HCT116 (cell line): Measurements from ENCODE around the gene RAPH1. TPM values are rescaled to one million over a fixed set of nuclear protein-coding genes. Genes with fewer than 3 reads are reported as not detected.

Experiments
- ATAC-seq: fragments of 200-7000 bp; cut with Tn5 transposase; 2 replicates; pipeline ENCODE4 v1.9.1; 2020; ENCODE audit warnings: mild to moderate bottlenecking, moderate library complexity
- BruUV-seq: library from RNA; stranded (reverse); fragments of 400-500 nt; replicated peaks from 2 replicates; lab custom pipeline; 2021; lab: Mats Ljungman, UMichigan
- CTCF ChIA-PET: fragments of 300-600 bp; sonication (Branson Sonifier 250); formaldehyde crosslinking; loops from one replicate; lab custom pipeline; 2021; ENCODE audit warnings: antibody characterized with exemption; lab: Charles Lee
- POLR2A ChIA-PET: fragments of 300-600, 350-600 bp; sonication (Branson Sonifier 250); formaldehyde crosslinking; loops from one replicate; lab custom pipeline; 2021; ENCODE audit warnings: antibody characterized with exemption; lab: Charles Lee
- RAD21 ChIA-PET, 2 experiments: fragments of 300-600 bp; sonication (Branson Sonifier 250); formaldehyde crosslinking; loops; one replicate each; lab custom pipeline; 2023; ENCODE audit warnings: low total read pairs in 2 of 2; ENCODE audit not compliant: uncharacterized antibody in 2 of 2, unreplicated experiment in 2 of 2, low non-redundant PET in 1 of 2; lab: Charles Lee
- DNase-seq: peaks from one replicate; pipeline ENCODE4 v3.0.0-alpha.2; 2010; ENCODE audit warnings: low read depth, low spot score
- H2AFZ ChIP-seq: fragments of 200-600 bp; shearing (Covaris generic), sonication (generic); 2 replicates; pipeline ENCODE4 v1.6.1; 2017; ENCODE audit warnings: low read depth, mixed run types, mixed read lengths, antibody characterized with exemption, low read length; ENCODE audit not compliant: poor library complexity, severe bottlenecking
- H3K27ac ChIP-seq: 2 replicates; pipeline ENCODE4 v1.5.1; 2012; ENCODE audit warnings: low read depth, low read length
- H3K27me3 ChIP-seq: fragments of 200-600 bp; sonication (generic); 2 replicates; pipeline ENCODE4 v1.6.1; 2016; ENCODE audit warnings: mixed run types, low read length, mixed read lengths; ENCODE audit not compliant: insufficient read depth
- H3K36me3 ChIP-seq, 2 experiments: fragments of 200-500 bp in 1 of 2; fragments of 200-600 bp in 1 of 2; sonication (Bioruptor generic) in 1 of 2; sonication (generic) in 1 of 2; 2 replicates each; pipeline versions ENCODE4 v1.5.1 to v1.6.1; 2014 to 2016; ENCODE audit warnings: low read length in 2 of 2, inconsistent platforms in 1 of 2, mixed read lengths in 1 of 2, mixed run types in 1 of 2; ENCODE audit not compliant: insufficient read depth in 2 of 2, control insufficient read depth in 1 of 2
- H3K4me1 ChIP-seq, 2 experiments: fragments of 200-600 bp in 1 of 2; sonication (generic) in 1 of 2; 2 replicates each; pipeline versions ENCODE4 v1.5.1 to v1.6.1; 2012 to 2017; ENCODE audit warnings: low read length in 2 of 2, inconsistent platforms in 1 of 2, mild to moderate bottlenecking in 1 of 2, mixed read lengths in 1 of 2, mixed run types in 1 of 2, moderate library complexity in 1 of 2; ENCODE audit not compliant: insufficient read depth in 2 of 2, control insufficient read depth in 1 of 2
- H3K4me2 ChIP-seq: fragments of 200-600 bp; sonication (generic); 2 replicates; pipeline ENCODE4 v1.6.1; 2017; ENCODE audit warnings: mixed run types, low read length, mixed read lengths
- H3K4me3 ChIP-seq, 2 experiments: fragments of 200-600 bp in 1 of 2; sonication (generic) in 1 of 2; replicated peaks in 1 of 2; 2 replicates each; pipeline ENCODE4 v1.5.1; 2011 to 2016; ENCODE audit warnings: low read length in 2 of 2, control low read depth in 1 of 2, low read depth in 1 of 2, mild to moderate bottlenecking in 1 of 2, mixed read lengths in 1 of 2, mixed run types in 1 of 2
- H3K79me2 ChIP-seq: fragments of 200-600 bp; sonication (generic); 2 replicates; pipeline ENCODE4 v1.6.1; 2017; ENCODE audit warnings: mild to moderate bottlenecking, mixed run types, low read length, moderate library complexity, mixed read lengths; ENCODE audit not compliant: insufficient read depth
- H3K9ac ChIP-seq: fragments of 200-600 bp; sonication (generic); 2 replicates; pipeline ENCODE4 v1.6.1; 2016; ENCODE audit warnings: low read length, mixed read lengths
- H3K9me2 ChIP-seq: fragments of 200-600 bp; sonication (generic), shearing (Covaris generic); 2 replicates; pipeline ENCODE4 v1.6.1; 2017; ENCODE audit warnings: mixed run types, mild to moderate bottlenecking, moderate library complexity; ENCODE audit not compliant: insufficient read depth
- H3K9me3 ChIP-seq, 2 experiments: fragments of 200-500 bp in 1 of 2; fragments of 200-600 bp in 1 of 2; sonication (Bioruptor generic) in 1 of 2; sonication (generic) in 1 of 2; 2 replicates each; pipeline ENCODE4 v1.6.1; 2014 to 2017; ENCODE audit warnings: low read length in 2 of 2, mixed read lengths in 2 of 2, inconsistent platforms in 1 of 2, low read depth in 1 of 2, mild to moderate bottlenecking in 1 of 2, mixed run types in 1 of 2, moderate library complexity in 1 of 2; ENCODE audit not compliant: control insufficient read depth in 1 of 2, insufficient read depth in 1 of 2
- H4K20me1 ChIP-seq: fragments of 200-600 bp; sonication (generic), shearing (Covaris generic); 2 replicates; pipeline ENCODE4 v1.6.1; 2017; ENCODE audit warnings: mixed run types, mild to moderate bottlenecking, moderate library complexity; ENCODE audit not compliant: insufficient read depth
- CBX3 ChIP-seq: IDR thresholded peaks from 2 replicates; pipeline ENCODE4 v1.6.1; 2012; ENCODE audit warnings: low read depth
- CEBPB ChIP-seq: IDR thresholded peaks from 2 replicates; pipeline ENCODE4 v1.6.1; 2012; ENCODE audit warnings: low read depth
- EGR1 ChIP-seq: IDR thresholded peaks from 2 replicates; pipeline ENCODE4 v1.6.1; 2012; ENCODE audit warnings: low read depth
- ELF1 ChIP-seq: IDR thresholded peaks from 2 replicates; pipeline ENCODE4 v1.6.1; 2012; ENCODE audit warnings: low read depth, borderline replicate concordance
- EZH2 ChIP-seq: fragments of 200-600 bp; sonication (generic); IDR thresholded peaks from 2 replicates; pipeline ENCODE4 v1.6.1; 2017; ENCODE audit warnings: antibody characterized with exemption, mixed run types
- EZH2phosphoT487 ChIP-seq: fragments of 200-600 bp; IDR thresholded peaks from 2 replicates; pipeline ENCODE4 v1.6.1; 2018; ENCODE audit warnings: antibody characterized with exemption, borderline replicate concordance
- FOSL1 ChIP-seq: IDR thresholded peaks from 2 replicates; pipeline ENCODE4 v1.6.1; 2012; ENCODE audit warnings: low read depth
- POLR2A ChIP-seq: IDR thresholded peaks from 2 replicates; pipeline ENCODE4 v1.7.0; 2011; ENCODE audit warnings: borderline replicate concordance; ENCODE audit not compliant: insufficient read depth, insufficient read length; ENCODE audit errors: extremely low read depth
- POLR2AphosphoS5 ChIP-seq: IDR thresholded peaks from 2 replicates; pipeline ENCODE4 v1.6.1; 2011; ENCODE audit warnings: mild to moderate bottlenecking, low read depth, low read length, moderate library complexity
- RAD21 ChIP-seq: IDR thresholded peaks from 2 replicates; pipeline ENCODE4 v1.6.1; 2012; ENCODE audit warnings: low read depth, mild to moderate bottlenecking
- SIN3A ChIP-seq: IDR thresholded peaks from 2 replicates; pipeline ENCODE4 v1.6.1; 2012; ENCODE audit warnings: low read depth
- SP1 ChIP-seq: IDR thresholded peaks from 2 replicates; pipeline ENCODE4 v1.6.1; 2012; ENCODE audit warnings: low read depth
- SRF ChIP-seq: IDR thresholded peaks from 2 replicates; pipeline ENCODE4 v1.6.1; 2012; ENCODE audit warnings: low read depth
- TCF7L2 ChIP-seq: IDR thresholded peaks from 2 replicates; pipeline ENCODE4 v1.7.0; 2011; ENCODE audit warnings: borderline replicate concordance, inconsistent platforms; ENCODE audit not compliant: insufficient read depth, insufficient read length; ENCODE audit errors: extremely low read depth
- YY1 ChIP-seq: IDR thresholded peaks from 2 replicates; pipeline ENCODE4 v1.6.1; 2011; ENCODE audit warnings: low read length, low read depth, moderate library complexity, mild to moderate bottlenecking; ENCODE audit not compliant: insufficient replicate concordance; ENCODE audit errors: extremely low read depth
- ZFX ChIP-seq: fragments of 450-650 bp; IDR thresholded peaks from 2 replicates; pipeline ENCODE4 v1.6.1; 2017
- ZNF274 ChIP-seq: fragments of 200-500 bp; sonication (Bioruptor generic); IDR thresholded peaks from 2 replicates; pipeline ENCODE4 v1.6.1; 2014; ENCODE audit warnings: mild to moderate bottlenecking, low read depth, low read length, inconsistent platforms
- intact Hi-C: fragments of 100-400 bp; cut with micrococcal nuclease; formaldehyde crosslinking; loops from 2 replicates; pipeline ENCODE4 v1.10.0; 2022
- total RNA-seq: library from RNA; stranded (reverse); gene quantifications from one replicate; pipeline ENCODE4 v1.2.1, GENCODE V29; 2021; ENCODE audit not compliant: unreplicated experiment
- TF ChIP-seq, protein P1 (sequence below), 3 experiments: fragments of 200-600 bp in 1 of 3; sonication (generic) in 1 of 3; IDR thresholded peaks in 2 of 3; conservative IDR thresholded peaks in 1 of 3; 2 replicates each; pipeline ENCODE4 v1.5.1; 2012 to 2017; ENCODE audit warnings: low read depth in 2 of 3, low read length in 2 of 3, antibody characterized with exemption in 1 of 3, borderline replicate concordance in 1 of 3, control low read depth in 1 of 3, mild to moderate bottlenecking in 1 of 3, mixed read lengths in 1 of 3, mixed run types in 1 of 3, moderate library complexity in 1 of 3; ENCODE audit not compliant: insufficient read depth in 1 of 3
- TF ChIP-seq, protein P2 (sequence below): IDR thresholded peaks from 2 replicates; pipeline ENCODE4 v1.6.1; 2011; ENCODE audit warnings: mild to moderate bottlenecking, low read length, moderate library complexity; ENCODE audit not compliant: insufficient replicate concordance; ENCODE audit errors: extremely low read depth
- TF ChIP-seq, protein P3 (sequence below): IDR thresholded peaks from 2 replicates; pipeline ENCODE4 v1.6.1; 2012

RAPH1 gene
- total RNA-seq, 1 experiment from 2014 or later: 22.3 TPM

DNA sequence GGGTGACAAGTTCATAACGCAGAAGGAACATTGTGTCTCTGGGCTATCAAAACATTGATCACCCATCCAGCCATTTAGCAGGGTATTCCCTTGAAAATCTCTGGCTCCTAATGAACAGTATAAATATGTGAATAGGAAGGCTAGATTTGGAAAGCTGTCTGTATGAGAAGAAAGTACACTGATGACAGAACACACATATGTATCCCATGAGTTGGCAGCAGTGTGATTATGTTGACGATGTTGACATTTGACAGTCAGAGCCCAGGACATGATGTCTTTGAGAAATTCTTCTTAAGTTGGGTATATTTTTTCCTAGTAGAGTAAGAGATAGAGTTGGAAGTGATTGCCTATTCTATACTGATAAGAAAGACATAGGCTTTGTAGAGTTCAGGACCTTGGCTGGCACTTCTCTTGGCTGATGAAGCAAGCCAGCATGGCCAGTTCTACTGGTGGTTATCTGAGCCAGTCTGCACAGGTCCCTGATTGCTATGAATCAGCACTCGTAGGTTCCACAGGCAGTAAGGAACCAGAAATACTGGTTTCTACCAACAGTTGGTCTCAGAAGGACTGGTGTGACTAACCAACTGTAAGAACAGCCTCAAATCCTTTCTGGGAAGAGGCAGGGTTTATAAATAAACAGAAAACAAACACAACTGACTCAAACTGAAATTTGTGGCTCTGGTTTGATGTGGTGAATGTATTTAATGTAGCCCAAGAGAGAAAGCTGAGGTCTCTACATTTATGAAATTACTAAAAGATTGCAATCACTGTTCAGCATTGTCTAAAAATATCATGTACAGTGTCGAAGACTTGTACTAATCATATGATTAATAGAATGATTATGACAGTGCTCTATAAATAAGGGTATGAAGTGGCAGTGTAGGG, 43.9 kb upstream of the RAPH1 start:
- H4K20me1 ChIP-seq: no peaks in the 10 kb centered on the region
- H3K9ac ChIP-seq: peak overlapping the region; percentile 49
- H2AFZ ChIP-seq: peak overlapping the region; percentile 68
- ATAC-seq (peak; percentile 96), DNase-seq (peak; percentile 93)
- peak overlapping the region in 1 of 2 experiments; percentile 32; a peak in 2 of 4 replicates for H3K4me3 ChIP-seq
- H3K79me2 ChIP-seq: no peaks in the 10 kb centered on the region
- peaks cover 20 to 34% of the 10 kb centered on the region in 2 experiments for H3K4me1 ChIP-seq
- H3K9me3 ChIP-seq: no peaks in the 10 kb centered on the region
- ChIA-PET POLR2A (interaction anchor here (1.6 kb wide), 1 partner anchor 8 kb away, joined by 3 read pairs; no protein-coding TSS in a partner anchor), CTCF (no interaction called here), RAD21 (no interaction called here)
- peak overlapping the region; percentile 64 for H3K27ac ChIP-seq
- intact Hi-C loops: loop anchor here (1.0 kb wide), 1 partner anchor 44 kb away; the partner anchor contains the start of gene RAPH1
- H3K27me3 ChIP-seq: no peaks in the 10 kb centered on the region
- H3K36me3 ChIP-seq: no peaks in the 10 kb centered on the region
- no TSS peak for BruUV-seq
- H3K9me2 ChIP-seq: no peaks in the 10 kb centered on the region
- H3K4me2 ChIP-seq: peak overlapping the region; percentile 71
- TF ChIP-seq ZFX: no peak
- TF ChIP-seq, protein P1, sequence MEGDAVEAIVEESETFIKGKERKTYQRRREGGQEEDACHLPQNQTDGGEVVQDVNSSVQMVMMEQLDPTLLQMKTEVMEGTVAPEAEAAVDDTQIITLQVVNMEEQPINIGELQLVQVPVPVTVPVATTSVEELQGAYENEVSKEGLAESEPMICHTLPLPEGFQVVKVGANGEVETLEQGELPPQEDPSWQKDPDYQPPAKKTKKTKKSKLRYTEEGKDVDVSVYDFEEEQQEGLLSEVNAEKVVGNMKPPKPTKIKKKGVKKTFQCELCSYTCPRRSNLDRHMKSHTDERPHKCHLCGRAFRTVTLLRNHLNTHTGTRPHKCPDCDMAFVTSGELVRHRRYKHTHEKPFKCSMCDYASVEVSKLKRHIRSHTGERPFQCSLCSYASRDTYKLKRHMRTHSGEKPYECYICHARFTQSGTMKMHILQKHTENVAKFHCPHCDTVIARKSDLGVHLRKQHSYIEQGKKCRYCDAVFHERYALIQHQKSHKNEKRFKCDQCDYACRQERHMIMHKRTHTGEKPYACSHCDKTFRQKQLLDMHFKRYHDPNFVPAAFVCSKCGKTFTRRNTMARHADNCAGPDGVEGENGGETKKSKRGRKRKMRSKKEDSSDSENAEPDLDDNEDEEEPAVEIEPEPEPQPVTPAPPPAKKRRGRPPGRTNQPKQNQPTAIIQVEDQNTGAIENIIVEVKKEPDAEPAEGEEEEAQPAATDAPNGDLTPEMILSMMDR (IDR thresholded peaks at IDR 0.05 in 2 of 3, conservative IDR thresholded peaks at IDR 0.05 in 1 of 3; ENCODE audit: borderline replicate concordance in 1 of 3, insufficient read depth in 1 of 3, low read depth in 2 of 3, low read length in 2 of 3): no peak
- no peak for TF ChIP-seq EZH2
- TF ChIP-seq ZNF274: no peak
- peak; percentile 100 for TF ChIP-seq CBX3
- peak; percentile 74 for TF ChIP-seq SIN3A
- TF ChIP-seq EGR1: peak; percentile 34; the same call in 1 of the 2 replicates
- TF ChIP-seq RAD21: peak; percentile 46
- peak; percentile 72 for TF ChIP-seq POLR2AphosphoS5
- TF ChIP-seq, protein P2, sequence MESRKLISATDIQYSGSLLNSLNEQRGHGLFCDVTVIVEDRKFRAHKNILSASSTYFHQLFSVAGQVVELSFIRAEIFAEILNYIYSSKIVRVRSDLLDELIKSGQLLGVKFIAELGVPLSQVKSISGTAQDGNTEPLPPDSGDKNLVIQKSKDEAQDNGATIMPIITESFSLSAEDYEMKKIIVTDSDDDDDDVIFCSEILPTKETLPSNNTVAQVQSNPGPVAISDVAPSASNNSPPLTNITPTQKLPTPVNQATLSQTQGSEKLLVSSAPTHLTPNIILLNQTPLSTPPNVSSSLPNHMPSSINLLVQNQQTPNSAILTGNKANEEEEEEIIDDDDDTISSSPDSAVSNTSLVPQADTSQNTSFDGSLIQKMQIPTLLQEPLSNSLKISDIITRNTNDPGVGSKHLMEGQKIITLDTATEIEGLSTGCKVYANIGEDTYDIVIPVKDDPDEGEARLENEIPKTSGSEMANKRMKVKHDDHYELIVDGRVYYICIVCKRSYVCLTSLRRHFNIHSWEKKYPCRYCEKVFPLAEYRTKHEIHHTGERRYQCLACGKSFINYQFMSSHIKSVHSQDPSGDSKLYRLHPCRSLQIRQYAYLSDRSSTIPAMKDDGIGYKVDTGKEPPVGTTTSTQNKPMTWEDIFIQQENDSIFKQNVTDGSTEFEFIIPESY: peak; percentile 77
- TF ChIP-seq SP1: peak; percentile 99
- peak; percentile 92 for TF ChIP-seq CEBPB
- TF ChIP-seq FOSL1: peak; percentile 91
- peak; percentile 73 for TF ChIP-seq YY1
- no peak for TF ChIP-seq EZH2phosphoT487
- no peak for TF ChIP-seq TCF7L2
- no peak; the same call in 1 of the 2 replicates for TF ChIP-seq ELF1
- TF ChIP-seq SRF: peak; percentile 67; the same call in 1 of the 2 replicates
- TF ChIP-seq, protein P3, sequence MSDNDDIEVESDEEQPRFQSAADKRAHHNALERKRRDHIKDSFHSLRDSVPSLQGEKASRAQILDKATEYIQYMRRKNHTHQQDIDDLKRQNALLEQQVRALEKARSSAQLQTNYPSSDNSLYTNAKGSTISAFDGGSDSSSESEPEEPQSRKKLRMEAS: peak; percentile 85
- no peak for TF ChIP-seq POLR2A
